ENCODE results near the gene XYLT1.

Gene XYLT1

DNA sequence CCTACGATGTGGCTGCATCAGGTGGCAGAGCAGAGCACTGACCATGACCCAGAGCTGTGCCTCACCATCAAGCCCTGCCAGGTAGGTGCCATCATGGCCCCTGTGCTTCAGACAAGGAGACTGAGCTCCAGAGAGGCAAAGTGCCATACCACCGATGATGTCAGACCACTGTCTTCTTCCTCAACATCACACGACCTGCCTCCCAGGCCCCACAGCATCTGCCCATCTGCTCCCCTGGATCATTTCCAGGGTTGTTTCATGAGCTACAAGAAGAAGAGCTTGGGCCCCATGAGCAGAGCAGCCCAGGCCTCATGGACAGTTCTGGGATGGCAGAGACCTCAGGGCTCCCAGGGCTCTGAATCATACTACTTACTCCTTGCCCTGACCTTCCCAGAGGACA is 9.9 kb downstream of the XYLT1 start:
- DNase-seq (ENCODE audit: low read depth, low spot score), result no peak

DNA sequence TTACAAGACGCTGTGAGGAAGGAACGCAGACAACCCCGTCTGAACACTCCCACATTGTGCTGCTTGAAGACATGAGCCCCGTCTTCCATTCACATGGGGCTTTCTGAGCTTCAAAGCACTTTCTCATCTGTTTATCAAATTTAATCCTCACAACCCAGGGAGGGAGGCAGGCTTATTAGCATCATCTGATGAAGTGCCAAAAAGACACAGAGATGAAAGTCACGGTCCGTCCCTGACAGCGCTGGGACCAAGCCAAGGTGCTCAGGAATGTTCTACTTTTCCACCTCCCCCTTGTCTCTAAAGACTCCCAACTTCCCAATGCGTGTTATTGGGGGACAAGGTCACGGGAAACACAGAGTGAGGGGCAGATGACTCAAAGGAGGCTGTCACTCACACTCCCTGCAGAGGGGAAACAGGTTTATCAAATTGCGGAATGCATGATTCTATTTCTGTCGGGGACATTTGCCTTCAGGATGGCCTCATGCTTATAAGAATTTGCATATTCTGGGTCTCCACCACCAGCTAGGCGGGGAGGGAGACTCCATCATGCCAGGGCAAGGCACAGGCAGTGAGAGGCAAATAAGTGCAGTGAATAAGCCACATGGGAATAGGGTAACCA is 10.7 kb downstream of the XYLT1 start:
- DNase-seq (ENCODE audit: low read depth, low spot score), result no peak

DNA sequence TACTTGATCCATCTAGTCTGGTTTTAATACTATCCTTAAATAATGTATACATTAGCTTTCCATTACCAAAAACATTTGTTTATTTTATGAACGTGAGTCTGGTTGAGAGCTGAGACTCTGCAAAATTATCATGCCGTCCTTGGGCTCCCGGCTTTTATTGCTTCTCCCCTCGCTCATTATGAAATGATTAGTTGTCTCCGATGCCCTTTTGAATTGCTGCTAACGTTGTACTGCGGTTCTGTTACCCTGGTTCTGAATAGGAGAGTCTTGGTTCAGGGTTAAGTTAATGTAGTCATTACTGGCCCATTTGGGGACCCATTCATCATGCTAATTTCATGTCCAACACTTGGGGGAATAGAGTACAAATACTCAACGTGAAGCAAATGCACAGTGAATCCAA is 12.8 kb downstream of the XYLT1 start:
- no peak for DNase-seq (ENCODE audit: low read depth, low spot score)

DNA sequence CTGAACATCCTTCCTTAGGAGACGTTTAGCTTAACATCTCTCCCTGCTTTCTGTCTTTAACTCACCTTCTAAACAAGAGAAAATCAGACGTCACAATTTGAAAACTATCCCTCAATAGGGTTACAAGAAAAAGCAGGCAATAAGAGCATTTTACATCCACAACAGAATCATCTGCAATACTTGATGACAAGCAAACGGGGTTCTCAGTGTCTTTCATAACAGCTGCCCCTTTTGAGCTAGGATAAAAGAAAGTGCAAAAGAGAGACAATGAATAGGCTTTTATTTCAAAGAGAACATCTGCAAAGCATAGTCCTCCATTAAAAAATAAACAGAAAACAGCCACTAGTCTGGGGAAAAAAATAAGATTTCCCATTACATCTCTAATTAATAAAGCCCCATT is 13.2 kb downstream of the XYLT1 start:
- no peak for DNase-seq (ENCODE audit: low read depth, low spot score)

DNA sequence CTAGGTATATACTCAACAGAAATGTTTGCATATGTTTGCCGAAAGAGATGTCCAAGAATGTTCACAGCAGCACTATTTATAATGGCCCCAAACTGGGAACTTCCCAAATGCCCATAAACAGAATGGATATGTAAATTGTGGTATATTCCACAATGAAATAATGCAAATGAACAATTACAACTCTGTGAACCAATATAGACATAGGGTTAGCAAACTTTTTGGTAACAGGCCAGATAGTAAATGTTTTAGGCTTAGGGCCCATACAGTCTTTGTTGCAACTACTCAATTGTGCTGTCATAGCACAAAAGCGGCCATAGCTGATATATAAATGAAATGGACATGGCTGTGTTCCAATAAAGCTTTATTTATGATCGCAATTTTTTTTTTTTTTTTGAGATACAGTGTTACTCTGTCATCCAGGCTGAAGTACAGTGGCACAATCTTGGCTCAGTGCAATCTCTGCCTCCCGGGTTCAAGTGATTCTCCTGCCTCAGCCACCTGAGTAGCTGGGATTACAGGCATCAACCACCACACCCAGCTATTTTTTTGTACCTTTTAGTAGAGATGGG is 16.5 kb downstream of the XYLT1 start:
- DNase-seq (ENCODE audit: low read depth, low spot score), result no peak

DNA sequence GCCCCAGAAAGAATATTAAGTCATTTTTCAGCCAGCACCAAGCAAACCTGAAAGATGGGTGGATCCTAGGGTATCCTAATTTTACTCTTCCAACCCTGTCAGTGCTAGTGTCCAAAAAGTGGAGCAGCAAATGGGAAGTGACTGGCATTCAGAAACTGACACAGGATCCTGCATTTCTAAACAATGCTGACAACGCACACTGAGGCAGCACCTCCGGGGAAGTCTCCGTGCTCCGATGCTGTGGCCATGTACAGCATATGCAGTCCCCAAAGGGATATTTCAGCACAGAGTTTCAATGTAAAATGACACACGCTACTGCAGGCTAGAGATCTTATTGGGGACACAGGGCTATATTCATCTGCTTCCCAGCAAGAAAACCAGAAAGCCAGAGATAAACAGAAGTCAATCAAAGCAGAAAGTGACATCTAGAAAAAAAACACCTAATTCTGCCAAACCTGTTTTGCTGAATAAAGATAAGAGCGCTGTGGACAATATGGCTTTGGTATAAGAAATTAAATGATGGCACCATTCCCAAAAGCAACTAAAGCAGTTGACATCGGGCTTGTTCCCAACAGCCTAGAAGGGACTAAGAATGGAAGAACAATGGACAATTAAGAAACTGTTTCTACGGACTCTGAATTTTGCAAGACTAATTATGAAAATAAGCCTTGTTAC is 17.3 kb downstream of the XYLT1 start:
- no peak for DNase-seq (ENCODE audit: low read depth, low spot score)

DNA sequence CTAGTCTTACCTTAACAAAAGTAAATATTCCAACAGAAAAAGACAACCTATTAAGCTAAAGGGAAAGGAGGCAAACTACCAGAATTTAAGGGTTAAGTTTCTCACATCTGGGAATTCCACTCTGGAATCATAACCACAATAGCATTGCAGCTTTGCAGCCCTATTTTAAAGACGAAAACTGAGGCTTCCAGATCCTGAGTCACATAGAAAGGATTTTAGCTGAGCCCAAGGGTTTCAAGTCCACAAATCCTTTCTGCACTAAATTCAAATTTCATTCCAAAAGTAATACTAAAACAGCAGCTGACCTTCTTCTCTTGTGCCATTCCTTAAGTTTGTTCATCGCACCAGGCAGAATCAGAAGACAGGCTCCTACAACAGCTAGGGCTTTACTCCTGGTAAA is 17.8 kb downstream of the XYLT1 start:
- DNase-seq (ENCODE audit: low read depth, low spot score), result no peak

DNA sequence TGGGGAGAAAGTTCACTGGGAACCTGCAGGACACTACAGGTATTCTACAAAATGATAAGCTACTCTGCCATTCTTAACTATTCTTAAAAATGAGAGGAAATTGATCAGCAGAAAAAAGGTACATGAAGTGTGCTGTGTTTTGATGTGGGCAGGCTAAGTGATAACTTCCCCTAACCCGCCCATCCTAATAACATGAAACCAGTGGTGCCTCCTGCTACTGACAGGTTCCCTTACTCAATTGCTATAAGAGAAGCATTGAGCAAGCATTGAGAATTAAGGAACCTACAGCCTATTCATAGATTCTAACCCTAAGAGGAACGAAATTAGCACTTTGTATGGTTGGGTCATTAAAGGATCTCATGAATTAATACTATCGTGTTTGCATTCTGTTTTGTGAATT is 18.9 kb downstream of the XYLT1 start:
- no peak for DNase-seq (ENCODE audit: low read depth, low spot score)

DNA sequence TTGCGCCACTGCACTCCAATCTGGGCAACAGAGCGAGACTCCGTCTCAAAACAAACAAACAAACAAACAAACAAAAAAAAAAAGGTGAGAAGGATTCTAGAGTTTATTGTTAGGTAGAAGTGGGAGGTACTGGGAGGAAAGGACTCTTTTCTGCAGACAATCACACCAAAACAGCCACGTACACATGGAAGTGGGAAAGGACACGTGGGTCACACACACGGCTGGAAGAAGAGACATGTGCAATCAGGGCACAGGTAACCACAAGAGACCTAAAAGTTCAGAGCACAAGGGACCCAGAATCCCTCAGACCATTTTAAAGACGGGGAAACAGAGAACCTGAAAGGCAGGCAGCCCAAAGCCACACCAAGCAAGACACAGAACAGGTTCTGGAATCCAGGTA is 20.5 kb downstream of the XYLT1 start:
- DNase-seq (ENCODE audit: low read depth, low spot score), result no peak

DNA sequence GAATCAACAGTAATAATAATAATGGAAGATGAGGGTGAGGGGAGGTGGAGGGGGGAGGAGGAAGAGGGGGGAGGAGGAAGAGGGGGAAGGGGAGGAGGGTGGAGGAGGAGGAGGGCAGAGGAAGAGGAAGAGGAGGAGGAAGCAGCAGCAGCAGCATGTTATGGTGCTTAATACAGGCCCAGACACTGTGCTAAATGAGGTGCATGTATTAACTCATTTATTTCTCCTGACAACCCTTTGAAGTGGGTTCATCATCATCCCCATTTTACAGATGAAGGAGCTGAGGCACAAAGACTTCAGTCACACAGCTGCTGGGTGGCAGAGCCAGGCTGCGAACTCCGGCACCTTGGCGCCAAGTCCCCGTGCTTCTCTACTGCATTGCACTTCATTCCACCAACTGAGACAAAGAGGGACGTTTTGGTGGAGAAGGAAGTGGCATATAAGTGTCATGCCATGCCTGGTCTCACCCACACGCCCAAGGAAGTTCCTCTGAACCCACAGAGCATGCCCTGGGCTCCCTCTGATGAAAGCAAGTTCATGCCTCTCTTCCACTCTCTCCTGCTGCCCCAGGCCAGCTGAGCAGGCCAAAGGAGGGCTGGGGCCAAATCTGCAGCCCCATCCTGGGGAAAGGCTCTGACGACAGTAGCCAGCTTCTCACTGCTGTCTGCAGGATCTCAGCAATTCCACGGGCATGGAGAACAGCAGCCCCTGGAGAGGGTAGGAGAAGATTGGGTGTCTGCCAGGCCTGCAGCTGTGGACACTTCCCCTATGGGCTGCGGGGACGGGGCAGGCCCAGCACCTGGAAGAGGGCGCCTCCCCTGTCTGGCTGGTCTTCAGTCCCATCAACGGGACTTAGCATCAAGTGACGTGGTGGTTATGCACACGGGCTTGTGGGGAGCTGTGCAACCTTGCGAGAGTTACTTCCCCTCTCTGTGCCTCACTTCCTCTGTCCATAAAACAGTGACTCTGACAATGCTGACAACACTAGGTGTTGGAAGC is 21.8 kb downstream of the XYLT1 start:
- DNase-seq (ENCODE audit: low read depth, low spot score), result no peak

DNA sequence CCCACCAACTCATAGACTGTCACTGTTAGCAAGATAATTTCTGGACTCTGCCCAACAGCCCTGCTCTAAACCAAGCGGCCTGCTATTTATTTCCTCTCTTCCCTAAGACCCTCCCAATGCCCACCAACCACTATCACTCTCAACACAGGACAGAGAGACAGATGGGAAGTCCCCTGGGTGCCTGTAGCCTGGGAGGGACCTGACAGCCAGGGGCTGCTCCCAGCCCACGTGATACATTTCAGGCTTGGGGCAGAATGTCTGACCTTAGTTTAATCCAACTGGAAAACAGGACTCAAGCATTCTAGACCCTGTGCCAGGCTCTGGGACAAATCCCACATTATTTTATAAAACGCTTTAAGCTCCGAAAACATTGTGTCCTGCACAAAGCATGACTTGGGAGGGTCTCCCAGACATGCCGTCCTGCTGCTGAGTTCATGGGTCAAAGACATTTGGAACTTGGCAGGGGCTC is 23.6 kb downstream of the XYLT1 start:
- DNase-seq (ENCODE audit: low read depth, low spot score), result no peak

DNA sequence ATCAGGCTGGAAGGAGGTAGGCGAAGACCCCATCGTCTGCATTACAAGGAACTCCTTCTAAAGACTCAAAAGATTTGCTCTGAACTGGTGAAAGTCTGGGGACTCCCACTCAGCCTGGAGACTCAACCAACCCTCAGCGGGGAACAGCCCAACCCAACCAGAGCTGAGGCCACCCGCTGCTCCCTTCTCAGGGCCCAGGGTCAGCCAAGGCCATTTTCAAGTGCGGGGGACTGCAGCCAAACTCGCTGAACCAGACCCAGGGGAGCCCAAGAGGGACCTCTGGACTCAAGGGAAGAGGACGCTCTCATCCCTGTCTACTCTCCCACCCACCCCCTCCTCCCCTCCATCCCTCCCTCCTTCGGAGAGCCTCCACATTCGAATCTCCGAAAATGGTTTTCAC is 24.1 kb downstream of the XYLT1 start:
- DNase-seq (ENCODE audit: low read depth, low spot score), result no peak

DNA sequence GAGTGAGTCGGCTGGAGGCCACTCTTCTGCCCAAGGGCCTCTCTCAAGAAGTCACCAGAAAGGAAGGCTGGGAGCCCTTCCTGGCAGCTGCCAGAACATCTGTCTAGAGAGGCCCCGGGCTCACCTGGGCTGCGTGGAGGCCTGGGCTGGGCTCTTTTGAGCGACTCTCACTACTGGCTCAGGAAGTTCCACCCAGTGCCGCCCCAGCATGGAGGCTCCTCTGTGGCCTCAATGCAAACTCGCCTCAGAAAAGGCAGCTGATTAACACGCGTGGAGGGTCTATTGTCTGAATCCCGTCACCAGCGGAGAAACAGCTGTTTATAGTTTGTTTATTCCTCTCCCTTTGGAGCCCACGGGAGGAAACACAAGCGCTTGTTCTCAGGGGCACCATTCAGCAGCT is 25.3 kb downstream of the XYLT1 start:
- DNase-seq (ENCODE audit: low read depth, low spot score), result no peak

DNA sequence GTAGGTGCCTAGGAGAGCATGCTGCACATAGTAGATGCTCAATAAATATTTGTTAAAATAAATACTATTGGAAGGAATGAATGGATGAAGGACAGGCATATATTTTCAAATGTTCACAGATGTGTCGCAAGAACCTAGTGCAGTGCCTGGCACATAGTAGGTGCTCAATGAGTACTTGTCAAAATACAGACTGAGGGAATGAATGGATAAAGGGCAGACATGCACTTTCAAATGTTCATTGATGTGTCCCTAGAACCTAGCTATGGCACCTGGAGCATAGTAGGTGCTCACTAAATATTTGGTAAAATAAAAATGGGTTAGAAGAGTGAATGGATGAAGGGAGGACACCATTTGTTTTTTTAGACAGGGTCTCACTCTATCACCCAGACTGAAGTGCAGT is 26.1 kb downstream of the XYLT1 start:
- DNase-seq (ENCODE audit: low read depth, low spot score), result no peak

DNA sequence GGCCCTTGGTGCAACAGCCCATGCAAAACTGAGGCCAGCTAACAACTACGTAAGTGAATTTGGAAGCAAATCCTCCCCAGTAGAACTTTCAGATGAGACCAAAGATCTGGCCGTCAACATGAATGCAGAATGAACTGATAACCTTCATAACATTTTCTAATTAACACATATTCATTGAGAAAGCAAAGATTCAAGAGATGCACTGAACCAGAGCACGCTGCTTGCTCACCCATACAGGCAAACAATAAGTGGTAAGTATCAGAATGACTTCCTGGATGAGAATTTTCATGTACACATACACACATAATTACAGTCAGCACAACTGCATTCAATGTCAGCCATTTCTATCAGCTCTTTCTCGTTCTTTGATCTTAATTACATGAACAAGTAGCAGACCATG is 30.6 kb downstream of the XYLT1 start:
- no peak for DNase-seq (ENCODE audit: low read depth, low spot score)

DNA sequence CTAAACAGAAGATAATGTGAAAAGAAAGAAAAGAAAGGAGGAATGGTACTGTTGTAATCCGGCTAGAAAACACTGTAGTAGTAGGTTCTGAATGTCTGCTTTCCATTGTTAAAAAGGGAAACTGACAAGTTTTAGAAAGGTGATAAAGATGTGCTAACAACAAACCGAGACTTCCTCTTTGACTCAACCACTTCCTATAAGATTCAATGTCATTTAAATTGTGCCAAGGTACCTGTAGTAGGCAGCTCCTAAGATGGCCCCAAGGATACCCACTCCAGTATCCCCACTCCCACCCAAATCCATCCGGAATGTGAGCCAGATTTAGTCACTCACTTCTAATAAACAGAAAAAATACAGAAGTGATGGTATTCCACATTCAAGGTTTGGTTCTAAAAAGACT is 31.2 kb downstream of the XYLT1 start:
- no peak for DNase-seq (ENCODE audit: low read depth, low spot score)

DNA sequence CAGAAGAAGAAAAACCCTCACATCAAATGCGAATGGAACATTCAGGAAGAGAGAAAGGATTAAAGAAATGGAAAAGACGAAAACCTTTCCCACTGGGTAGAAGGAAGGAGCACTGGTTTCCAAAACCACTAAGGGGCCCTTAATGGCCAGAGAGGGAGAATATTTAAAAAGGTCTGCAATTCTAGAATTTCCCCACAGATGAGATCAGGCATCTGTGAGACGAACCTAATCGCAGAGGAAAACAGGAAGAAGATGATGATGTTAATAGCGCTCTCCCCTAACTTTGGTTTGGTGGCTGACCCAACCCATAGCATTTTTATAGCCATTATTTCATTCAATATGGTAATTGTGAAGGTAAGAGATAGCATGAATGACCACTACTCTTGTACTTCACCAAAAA is 32.8 kb downstream of the XYLT1 start:
- no peak for DNase-seq (ENCODE audit: low read depth, low spot score)

DNA sequence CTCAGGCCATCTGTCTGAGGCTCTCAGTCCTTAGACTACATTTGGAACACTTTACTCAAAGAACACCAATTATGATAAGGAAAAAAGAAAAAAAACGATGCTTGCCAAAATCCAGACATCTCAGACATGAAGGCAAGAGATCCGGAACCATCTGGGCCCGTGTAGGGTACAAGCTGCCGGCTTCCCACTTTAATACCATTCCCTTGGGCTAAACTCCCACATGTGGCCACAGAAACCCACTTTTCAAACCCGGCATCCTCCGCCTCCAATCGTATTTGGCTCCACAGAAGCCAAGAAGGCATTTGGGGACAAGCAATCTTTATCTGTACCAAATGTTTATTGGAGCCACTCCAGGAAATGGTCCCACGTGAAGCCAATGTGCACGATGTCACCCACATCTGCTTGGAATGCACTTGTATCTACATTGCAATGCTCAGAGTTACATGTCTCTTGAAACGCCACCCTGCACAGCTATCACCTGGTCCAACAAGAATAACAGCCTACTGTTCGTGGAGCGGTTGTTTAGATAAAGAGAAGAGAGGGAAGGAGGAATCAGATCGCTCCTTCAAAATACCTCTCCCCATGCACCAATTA is 33.5 kb downstream of the XYLT1 start:
- DNase-seq (ENCODE audit: low read depth, low spot score), result no peak

DNA sequence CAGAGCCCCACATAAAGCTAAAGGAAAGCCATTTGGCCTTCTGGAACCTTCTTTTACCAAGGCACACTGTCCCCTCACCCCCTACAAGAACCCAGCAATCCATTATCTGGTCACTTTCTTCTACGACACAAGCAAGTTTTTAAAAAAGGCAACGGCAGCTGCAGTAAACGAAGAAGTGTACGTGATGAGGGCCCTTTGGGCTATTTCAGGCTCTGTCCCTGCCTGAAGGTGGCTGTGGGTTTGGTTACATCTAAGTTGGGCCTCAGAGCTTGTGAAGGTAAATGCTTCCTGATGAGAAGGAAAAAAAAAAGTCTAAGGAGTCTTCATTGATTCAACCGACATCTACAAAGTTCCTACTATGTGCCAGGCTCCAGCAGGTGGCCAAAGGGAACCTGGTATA is 35.4 kb downstream of the XYLT1 start:
- DNase-seq (ENCODE audit: low read depth, low spot score), result no peak

DNA sequence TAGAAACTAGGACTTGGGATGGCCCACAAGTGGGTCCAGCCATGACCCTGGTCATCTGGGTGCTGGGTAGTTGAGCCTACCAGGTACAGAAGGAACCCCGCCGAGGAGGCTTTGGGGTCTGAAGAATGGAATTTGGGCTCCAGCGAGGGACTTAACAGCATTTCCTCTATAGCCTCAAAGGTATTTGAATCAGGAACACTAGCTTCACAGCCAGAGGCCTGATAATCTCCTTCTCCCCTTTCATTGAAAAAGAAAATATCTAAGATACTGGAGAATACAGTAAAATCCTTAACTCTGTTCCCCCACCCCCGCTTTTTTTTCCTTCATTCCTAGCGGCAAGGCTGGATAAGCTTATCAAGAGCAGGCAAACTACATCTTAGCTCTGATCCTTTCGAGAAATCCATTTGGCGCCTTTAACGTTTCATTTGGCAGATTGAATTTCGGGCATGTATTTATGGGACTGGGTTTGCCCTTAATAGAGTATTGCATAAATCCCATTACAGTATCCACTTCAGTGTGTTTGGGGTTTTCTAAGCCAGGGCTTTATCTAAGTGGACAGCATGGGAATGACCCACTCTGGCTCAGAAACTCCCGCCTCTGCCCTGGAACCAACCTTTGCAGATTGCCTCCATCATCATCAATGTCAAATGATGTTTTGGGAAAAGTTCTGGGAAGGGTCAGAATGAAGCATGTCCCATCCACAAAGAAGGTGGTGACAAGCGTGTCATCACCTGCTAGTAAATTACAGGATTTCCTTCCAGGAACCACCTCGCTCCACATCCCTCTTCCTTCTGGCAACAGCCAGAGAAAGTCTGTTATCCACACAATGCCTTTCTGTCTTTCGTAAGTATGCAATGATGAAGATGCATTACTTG is 36.9 kb downstream of the XYLT1 start:
- no peak for DNase-seq (ENCODE audit: low read depth, low spot score)

Data from activated CD4-positive, CD25-positive, alpha-beta regulatory T cell treated with anti-CD3 and anti-CD28 coated beads, Interleukin-2, amount 50 U/mL, for 16 hours (primary cell).